Measurements from ENCODE around the gene AIDA.

AIDA gene

GRCh38 chr1:222643606-222643937 is 68.7 kb downstream of the AIDA start:
- peak; percentile 59 for DNase-seq

- DNase-seq = no peak
Observed at GRCh38 chr1:222642468-222642867, 69.8 kb downstream of the AIDA start.

- no peak for DNase-seq
Observed at GRCh38 chr1:222641269-222641948, 70.9 kb downstream of the AIDA start.

- DNase-seq = peak; percentile 64
Observed at GRCh38 chr1:222634180-222635013, 77.9 kb downstream of the AIDA start.

DNA sequence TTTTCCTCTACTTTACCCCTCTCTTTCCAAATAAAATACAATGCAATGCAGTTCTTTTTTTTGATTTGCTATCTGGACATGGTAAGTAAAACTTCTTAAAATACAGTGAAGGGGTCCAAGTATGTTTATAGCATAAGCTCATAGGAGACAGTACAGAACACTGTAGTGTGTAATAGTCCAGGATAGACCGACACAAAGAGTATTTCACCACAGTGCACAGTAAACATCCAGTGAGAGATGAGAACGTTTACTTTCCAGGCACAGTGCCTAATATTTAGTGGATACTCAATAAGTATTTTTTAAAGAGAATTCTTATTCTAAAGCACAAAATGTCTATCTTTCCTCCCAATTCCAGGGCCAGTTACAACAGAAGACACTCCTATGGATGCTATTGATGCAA is 79.5 kb downstream of the AIDA start:
- no peak for DNase-seq

GRCh38 chr1:222631611-222632208 is 80.6 kb downstream of the AIDA start:
- DNase-seq = no peak

DNA sequence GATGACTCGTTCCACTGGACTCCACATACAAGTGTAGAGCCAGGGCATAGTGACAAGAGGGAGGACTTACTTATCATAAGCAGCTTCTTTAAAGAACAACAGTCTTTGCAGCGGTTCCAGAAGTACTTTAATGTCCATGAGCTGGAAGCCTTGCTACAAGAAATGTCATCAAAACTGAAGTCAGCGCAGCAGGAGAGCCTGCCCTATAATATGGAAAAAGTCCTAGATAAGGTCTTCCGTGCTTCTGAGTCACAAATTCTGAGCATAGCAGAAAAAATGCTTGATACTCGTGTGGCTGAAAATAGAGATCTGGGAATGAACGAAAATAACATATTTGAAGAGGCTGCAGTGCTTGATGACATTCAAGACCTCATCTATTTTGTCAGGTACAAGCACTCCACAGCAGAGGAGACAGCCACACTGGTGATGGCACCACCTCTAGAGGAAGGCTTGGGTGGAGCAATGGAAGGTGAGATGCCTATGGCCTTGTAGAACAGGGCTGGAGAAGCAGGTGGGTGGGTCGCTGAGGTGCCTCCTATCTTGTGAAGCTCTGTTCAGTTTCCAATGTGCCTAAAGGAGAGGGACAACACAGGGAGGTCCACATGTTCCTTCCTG is 82.3 kb downstream of the AIDA start:
- no peak for DNase-seq

- DNase-seq = no peak
Observed at GRCh38 chr1:222627232-222627631, 85.1 kb downstream of the AIDA start.

DNA sequence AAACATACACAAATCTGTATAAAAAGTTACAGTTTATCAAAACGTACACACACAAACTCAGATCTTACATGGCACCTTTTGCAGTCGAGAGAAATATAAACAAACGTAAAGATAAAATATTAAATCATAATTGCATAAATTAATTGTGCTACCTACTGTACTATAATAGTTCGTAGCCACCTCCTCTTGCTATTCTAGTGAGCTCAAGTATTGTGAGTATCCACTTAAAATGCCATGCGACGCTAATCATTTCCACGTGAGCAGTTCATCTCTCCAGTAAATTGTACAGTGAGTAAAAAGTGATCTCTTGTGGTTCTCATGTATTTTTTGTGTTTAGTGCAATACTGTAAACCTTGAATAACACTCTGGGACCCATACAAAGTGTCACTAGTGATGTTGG is 88.1 kb downstream of the AIDA start:
- no peak for DNase-seq

GRCh38 chr1:222623458-222623857 is 88.8 kb downstream of the AIDA start:
- no peak for DNase-seq

- no peak for DNase-seq
Observed at GRCh38 chr1:222622765-222623164, 89.5 kb downstream of the AIDA start.

GRCh38 chr1:222620566-222620965 is 91.7 kb downstream of the AIDA start:
- DNase-seq = no peak

DNA sequence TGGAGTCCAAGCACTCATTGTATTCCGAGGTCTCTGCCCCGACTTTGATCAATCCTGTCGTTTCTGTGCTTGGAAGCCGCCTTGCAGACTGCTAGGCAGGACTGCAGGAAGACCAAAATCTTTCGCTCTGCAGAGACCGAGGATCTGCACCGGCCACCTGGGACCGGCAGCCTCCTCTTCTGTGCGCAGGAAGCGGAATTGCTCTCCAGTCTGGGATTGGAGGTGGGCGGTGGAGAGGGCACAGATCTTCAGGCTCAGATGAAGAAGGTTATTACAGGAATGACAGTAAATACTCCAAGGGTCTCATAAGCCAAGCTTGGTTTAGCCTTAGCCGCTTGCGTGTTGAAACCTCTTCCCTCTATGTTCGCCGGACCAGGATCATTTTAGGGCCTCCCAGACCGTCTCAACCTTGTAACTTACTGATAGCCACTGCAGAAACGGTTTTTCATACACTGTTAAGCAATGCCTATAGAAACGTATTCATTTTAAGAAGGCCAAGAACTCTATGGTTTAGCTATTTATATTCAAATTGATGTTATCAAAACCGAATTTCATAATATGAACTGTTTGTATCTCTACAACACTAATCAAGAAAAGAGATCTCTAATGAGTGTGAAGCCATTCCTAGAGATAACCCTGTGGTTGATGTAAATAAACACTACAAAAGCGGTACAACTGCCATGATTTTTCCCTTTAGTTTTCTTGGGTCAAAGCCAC is 93.3 kb downstream of the AIDA start:
- DNase-seq = no peak

All from GDM1 (cell line).